Naive thymus-derived CD4-positive, alpha-beta T cell (primary cell): ENCODE data around the gene PTGFRN. TPM values are rescaled to one million over a fixed set of nuclear protein-coding genes. Genes with fewer than 3 reads are reported as not detected.

Source experiments
- ATAC-seq: fragments of 150-1000 bp; cut with Tn5 transposase; 2 replicates; pipeline ENCODE4 v1.10.0; 2021; ENCODE audit warnings: mild to moderate bottlenecking, moderate library complexity
- CTCF ChIA-PET: fragments of 350-600 bp; sonication (Branson Sonifier 250); formaldehyde crosslinking; loops from one replicate; lab custom pipeline; 2021; ENCODE audit warnings: antibody characterized with exemption; lab: Charles Lee
- POLR2A ChIA-PET: fragments of 350-600 bp; sonication (Branson Sonifier 250); formaldehyde crosslinking; loops from one replicate; lab custom pipeline; 2021; ENCODE audit warnings: antibody characterized with exemption, inconsistent platforms; lab: Charles Lee
- DNase-seq, 9 donors: peaks; one replicate each; pipeline versions ENCODE4 v3.0.0 to v3.0.0-alpha.2; 2020 to 2022; ENCODE audit warnings: mixed read lengths in 1 of 9
- H3K27ac ChIP-seq: one replicate; pipeline ENCODE4 v1.7.0; 2013; ENCODE audit warnings: mild to moderate bottlenecking, low read depth, low read length, moderate library complexity
- H3K27me3 ChIP-seq, 2 donors: one replicate each; pipeline ENCODE4 v1.7.0; 2013; ENCODE audit warnings: low read length in 2 of 2, mild to moderate bottlenecking in 2 of 2, moderate library complexity in 2 of 2; ENCODE audit not compliant: control insufficient read depth in 2 of 2, insufficient read depth in 2 of 2
- H3K36me3 ChIP-seq, 3 experiments: 1 replicate in 2 of 3; 2 replicates in 1 of 3; pipeline ENCODE4 v1.7.0; 2013; ENCODE audit warnings: low read length in 3 of 3, mild to moderate bottlenecking in 3 of 3, moderate library complexity in 1 of 3; ENCODE audit not compliant: insufficient read depth in 3 of 3, control insufficient read depth in 2 of 3
- H3K4me1 ChIP-seq, 2 donors: one replicate each; pipeline ENCODE4 v1.7.0; 2013; ENCODE audit warnings: low read length in 2 of 2, mild to moderate bottlenecking in 2 of 2, moderate library complexity in 1 of 2; ENCODE audit not compliant: control insufficient read depth in 2 of 2, insufficient read depth in 2 of 2
- H3K4me3 ChIP-seq: 2 replicates; pipeline ENCODE4 v1.7.0; 2013; ENCODE audit warnings: mild to moderate bottlenecking, low read length
- H3K9me3 ChIP-seq, 3 experiments: 1 replicate in 2 of 3; 2 replicates in 1 of 3; pipeline ENCODE4 v1.7.0; 2013; ENCODE audit warnings: low read length in 3 of 3; ENCODE audit not compliant: control insufficient read depth in 2 of 3
- H3K27ac Mint-ChIP-seq, 9 donors: one replicate each; pipeline ENCODE4 v1.8.0; 2020 to 2022; ENCODE audit warnings: mixed read lengths in 9 of 9, mild to moderate bottlenecking in 8 of 9, moderate library complexity in 5 of 9, inconsistent platforms in 2 of 9
- H3K27me3 Mint-ChIP-seq, 5 donors: one replicate each; pipeline ENCODE4 v1.8.0; 2021 to 2022; ENCODE audit warnings: mixed read lengths in 5 of 5, mild to moderate bottlenecking in 1 of 5
- H3K36me3 Mint-ChIP-seq, 5 donors: one replicate each; pipeline ENCODE4 v1.8.0; 2020 to 2022; ENCODE audit warnings: mixed read lengths in 5 of 5, mild to moderate bottlenecking in 3 of 5, inconsistent platforms in 1 of 5
- H3K4me1 Mint-ChIP-seq, 7 donors: one replicate each; pipeline ENCODE4 v1.8.0; 2020 to 2022; ENCODE audit warnings: mixed read lengths in 7 of 7, mild to moderate bottlenecking in 3 of 7, inconsistent platforms in 1 of 7
- H3K4me3 Mint-ChIP-seq, 10 donors: one replicate each; pipeline ENCODE4 v1.8.0; 2020 to 2022; ENCODE audit warnings: mild to moderate bottlenecking in 10 of 10, mixed read lengths in 10 of 10, moderate library complexity in 6 of 10, inconsistent platforms in 2 of 10
- H3K9me3 Mint-ChIP-seq, 11 donors: one replicate each; pipeline ENCODE4 v1.8.0; 2020 to 2022; ENCODE audit warnings: mixed read lengths in 11 of 11, mild to moderate bottlenecking in 4 of 11, inconsistent platforms in 1 of 11, moderate library complexity in 1 of 11
- intact Hi-C, 2 donors: fragments of 100-400 bp; cut with micrococcal nuclease; formaldehyde crosslinking; loops; one replicate each; pipeline ENCODE4 v1.15.1; 2023
- polyA plus RNA-seq, 2 donors: library from polyadenylated mRNA; unstranded; fragments of 300-500 nt; fragmentation: Illumina TruSeq; gene quantifications; one replicate each; pipeline ENCODE4 v1.2.3, GENCODE V29; 2021
- total RNA-seq, 6 experiments: library from RNA in 5 of 6; stranded (reverse) in 5 of 6; gene quantifications; 1 replicate in 5 of 6; 2 replicates in 1 of 6; pipeline ENCODE4 v1.2.3 and lab custom pipeline; 2021 to 2026

The PTGFRN gene
- total and polyA plus RNA-seq, 7 experiments from 2014 or later = 0.22 to 5.6 (median 1.2) TPM

DNA sequence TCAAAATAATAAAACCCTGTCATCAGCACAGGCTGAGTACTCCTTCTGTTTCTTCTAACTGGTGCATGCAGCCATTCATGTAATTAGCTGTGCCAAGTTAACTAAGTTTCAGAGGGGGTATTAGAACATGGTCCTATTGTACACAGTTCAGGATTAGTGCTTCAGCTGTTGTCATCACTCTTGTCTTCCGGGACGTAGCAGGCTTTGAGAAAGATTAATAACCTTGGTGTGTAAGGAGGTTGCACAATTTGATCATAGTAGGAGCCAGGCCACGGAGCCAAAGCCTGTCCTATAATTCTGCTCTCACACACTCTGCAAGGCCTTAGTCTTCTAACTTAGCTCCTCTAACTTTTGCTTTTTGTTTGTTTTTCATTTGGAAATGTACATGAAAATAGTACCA lies 44.7 kb downstream of the PTGFRN start:
- no peaks in the 10 kb centered on the region for H3K9me3 Mint-ChIP-seq
- ATAC-seq = no peak
- peaks cover 0 to 6% (median 0%) of the 10 kb centered on the region in 7 donors for H3K4me1 Mint-ChIP-seq
- Histone ChIP-seq H3K4me3 (no peak overlapping the region), H3K36me3 (no peaks in the 10 kb centered on the region), H3K9me3 (no peaks in the 10 kb centered on the region), H3K27me3 (no peaks in the 10 kb centered on the region), H3K4me1 (no peaks in the 10 kb centered on the region), H3K27ac (no peak overlapping the region)
- H3K36me3 Mint-ChIP-seq = peaks cover 0 to 10% (median 0%) of the 10 kb centered on the region in 5 donors
- intact Hi-C loops = no loop called here
- ChIA-PET POLR2A (interaction anchor here (0.9 kb wide), 1 partner anchor 32 kb away, joined by 3 read pairs; no protein-coding TSS in a partner anchor), CTCF (no interaction called here)
- H3K27me3 Mint-ChIP-seq = no peaks in the 10 kb centered on the region
- DNase-seq = no peak
- H3K27ac Mint-ChIP-seq = no peak overlapping the region
- H3K4me3 Mint-ChIP-seq = no peak overlapping the region

GRCh38 chr1:116956378-116956777 lies 46.7 kb downstream of the PTGFRN start:
- POLR2A ChIA-PET = no interaction called here

DNA sequence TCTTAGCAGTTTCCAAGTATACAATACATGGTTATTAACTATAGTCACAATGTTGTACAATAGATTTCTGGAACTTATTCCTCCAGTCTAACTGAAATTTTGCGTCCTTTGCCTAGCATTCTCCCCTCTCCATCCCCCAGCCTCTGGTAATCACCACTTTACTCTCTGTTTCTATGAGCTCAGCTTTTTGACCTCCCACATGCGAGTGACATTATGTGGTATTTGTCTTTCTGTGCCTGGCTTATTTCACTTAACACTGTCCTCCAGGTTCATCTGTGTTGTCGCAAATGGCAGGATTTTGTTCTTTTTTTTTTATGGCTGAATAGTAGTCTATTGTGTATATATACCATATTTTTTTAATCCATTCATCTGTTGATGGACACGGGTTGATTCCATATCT lies 47.9 kb downstream of the PTGFRN start:
- POLR2A ChIA-PET = no interaction called here
- Histone ChIP-seq H3K4me1 (peaks cover 2 to 6% of the 10 kb centered on the region in 2 donors), H3K27ac (no peak overlapping the region), H3K9me3 (no peaks in the 10 kb centered on the region), H3K4me3 (no peak overlapping the region), H3K36me3 (no peaks in the 10 kb centered on the region), H3K27me3 (no peaks in the 10 kb centered on the region)
- ATAC-seq (no peak), DNase-seq (no peak)
- Mint-ChIP-seq H3K4me3 (no peak overlapping the region), H3K4me1 (no peaks in the 10 kb centered on the region), H3K27ac (no peak overlapping the region), H3K9me3 (no peaks in the 10 kb centered on the region), H3K36me3 (peaks cover 0 to 4% (median 0%) of the 10 kb centered on the region in 5 donors), H3K27me3 (no peaks in the 10 kb centered on the region)
- CTCF ChIA-PET = interaction anchor here (0.7 kb wide), 1 partner anchor 348 kb away, joined by 3 read pairs; no protein-coding TSS in a partner anchor
- intact Hi-C loops = no loop called here

More at GRCh38 chr1:116956378-116956777, 46.7 kb downstream of the PTGFRN start:
- Mint-ChIP-seq H3K9me3 (no peaks in the 10 kb centered on the region), H3K27me3 (no peaks in the 10 kb centered on the region), H3K4me1 (peaks cover 0 to 6% (median 0%) of the 10 kb centered on the region in 7 donors), H3K27ac (no peak overlapping the region), H3K36me3 (peaks cover 0 to 4% (median 0%) of the 10 kb centered on the region in 5 donors), H3K4me3 (no peak overlapping the region)
- no peaks in the 10 kb centered on the region for H3K36me3 ChIP-seq
- CTCF ChIA-PET = no interaction called here
- ATAC-seq = no peak
- H3K4me1 ChIP-seq = no peaks in the 10 kb centered on the region
- intact Hi-C loops = no loop called here
- H3K9me3 ChIP-seq = no peaks in the 10 kb centered on the region
- no peak overlapping the region for H3K27ac ChIP-seq
- no peak overlapping the region for H3K4me3 ChIP-seq
- H3K27me3 ChIP-seq = no peaks in the 10 kb centered on the region
- DNase-seq = no peak

DNA sequence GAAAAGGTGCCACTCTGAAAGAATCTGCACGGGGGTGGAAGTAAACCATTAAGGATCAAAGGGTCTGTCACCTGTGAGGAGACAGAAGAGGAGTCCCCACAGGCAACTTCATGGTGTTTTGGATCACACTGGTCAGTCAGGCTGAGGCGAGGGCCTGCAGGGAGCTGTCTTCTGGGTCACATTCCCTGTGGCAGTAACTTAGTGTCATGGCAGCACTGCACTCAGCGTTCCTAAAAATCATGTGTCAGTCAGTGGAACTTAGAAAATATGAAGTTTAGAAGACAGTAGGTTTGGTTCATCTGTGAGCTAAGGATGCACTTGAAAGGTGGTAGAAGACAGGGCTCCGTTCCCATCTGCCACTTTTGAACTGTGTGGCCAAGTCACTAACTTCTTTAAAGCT lies 48.4 kb downstream of the PTGFRN start:
- no peak overlapping the region for H3K4me3 Mint-ChIP-seq
- DNase-seq (no peak), ATAC-seq (no peak)
- H3K27me3 Mint-ChIP-seq = no peaks in the 10 kb centered on the region
- no peaks in the 10 kb centered on the region for H3K4me1 Mint-ChIP-seq
- H3K27ac Mint-ChIP-seq = no peak overlapping the region
- peaks cover 6 to 10% of the 10 kb centered on the region in 2 donors for H3K4me1 ChIP-seq
- H3K27me3 ChIP-seq = no peaks in the 10 kb centered on the region
- no peak overlapping the region for H3K4me3 ChIP-seq
- no peaks in the 10 kb centered on the region for H3K9me3 Mint-ChIP-seq
- intact Hi-C loops = no loop called here
- H3K36me3 Mint-ChIP-seq = peaks cover 0 to 4% (median 0%) of the 10 kb centered on the region in 5 donors
- H3K9me3 ChIP-seq = no peaks in the 10 kb centered on the region
- no peaks in the 10 kb centered on the region for H3K36me3 ChIP-seq
- ChIA-PET CTCF (interaction anchor here (0.7 kb wide), 1 partner anchor 348 kb away, joined by 3 read pairs; no protein-coding TSS in a partner anchor), POLR2A (no interaction called here)
- H3K27ac ChIP-seq = no peak overlapping the region

DNA sequence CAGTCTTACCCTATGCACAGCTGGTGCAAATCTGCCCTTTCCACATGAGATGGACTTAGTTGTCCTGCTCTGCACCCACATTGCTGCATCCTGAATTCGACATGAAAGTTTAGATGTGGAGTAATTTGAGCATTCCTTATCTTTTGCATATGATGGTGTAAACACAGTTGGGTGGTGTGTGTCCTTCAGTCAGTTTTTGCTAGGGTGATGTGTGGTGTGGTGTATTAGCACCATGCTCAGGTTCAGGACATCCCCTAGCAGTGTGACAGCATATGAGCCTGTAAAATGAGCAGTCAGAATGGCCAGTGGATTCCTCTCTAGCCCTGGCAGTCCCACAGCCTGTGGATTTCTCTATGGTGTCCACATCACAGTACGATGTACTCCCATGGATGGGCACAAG lies 49.3 kb downstream of the PTGFRN start:
- ChIA-PET POLR2A (interaction anchor here (0.7 kb wide), 1 partner anchor 88 kb away, joined by 3 read pairs; no protein-coding TSS in a partner anchor), CTCF (no interaction called here)
- no peak for DNase-seq

DNA sequence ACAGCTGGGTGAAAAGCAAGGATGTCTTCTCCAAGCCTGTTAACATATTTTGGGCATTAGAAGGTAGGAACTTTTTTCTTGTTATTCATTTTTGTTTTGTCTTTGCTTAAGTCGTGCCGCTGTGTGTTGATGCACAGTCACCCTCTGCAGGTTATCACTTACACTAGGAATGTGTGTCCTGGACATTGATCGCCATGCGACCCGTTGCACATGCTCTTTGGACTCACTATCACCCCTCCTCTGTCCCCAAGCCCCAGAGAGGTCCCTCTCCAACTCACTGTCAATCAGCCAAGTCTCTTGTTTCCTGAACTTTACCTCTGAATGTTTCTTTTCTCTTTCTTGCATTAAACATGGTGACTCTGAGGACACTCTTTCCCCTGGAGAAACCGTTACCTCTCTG lies 51.9 kb downstream of the PTGFRN start:
- H3K27ac ChIP-seq = no peak overlapping the region
- H3K9me3 ChIP-seq = no peaks in the 10 kb centered on the region
- ChIA-PET POLR2A (no interaction called here), CTCF (no interaction called here)
- no peak overlapping the region for H3K4me3 Mint-ChIP-seq
- no peaks in the 10 kb centered on the region for H3K36me3 ChIP-seq
- no peak overlapping the region for H3K27ac Mint-ChIP-seq
- H3K4me3 ChIP-seq = no peak overlapping the region
- H3K4me1 ChIP-seq = peaks cover 10 to 13% of the 10 kb centered on the region in 2 donors
- no peak for DNase-seq
- no peaks in the 10 kb centered on the region for H3K9me3 Mint-ChIP-seq
- peaks cover 0 to 8% (median 0%) of the 10 kb centered on the region in 5 donors for H3K36me3 Mint-ChIP-seq
- H3K4me1 Mint-ChIP-seq = no peaks in the 10 kb centered on the region
- no peaks in the 10 kb centered on the region for H3K27me3 ChIP-seq
- intact Hi-C loops = no loop called here
- ATAC-seq = no peak
- no peaks in the 10 kb centered on the region for H3K27me3 Mint-ChIP-seq

More for the DNA sequence above, 49.3 kb downstream of the PTGFRN start:
- Histone ChIP-seq H3K4me1 (peaks cover 10 to 13% of the 10 kb centered on the region in 2 donors), H3K36me3 (no peaks in the 10 kb centered on the region), H3K4me3 (no peak overlapping the region), H3K9me3 (no peaks in the 10 kb centered on the region), H3K27me3 (no peaks in the 10 kb centered on the region), H3K27ac (no peak overlapping the region)
- no peaks in the 10 kb centered on the region for H3K4me1 Mint-ChIP-seq
- H3K27me3 Mint-ChIP-seq = no peaks in the 10 kb centered on the region
- peak overlapping the region in 1 of 9 donors; percentile 5 for H3K27ac Mint-ChIP-seq
- ATAC-seq = no peak
- H3K4me3 Mint-ChIP-seq = no peak overlapping the region
- no peaks in the 10 kb centered on the region for H3K9me3 Mint-ChIP-seq
- intact Hi-C loops = no loop called here
- peaks cover 0 to 4% (median 0%) of the 10 kb centered on the region in 5 donors for H3K36me3 Mint-ChIP-seq

GRCh38 chr1:116962987-116963639 lies 53.4 kb downstream of the PTGFRN start:
- Mint-ChIP-seq H3K27me3 (no peaks in the 10 kb centered on the region), H3K27ac (no peak overlapping the region), H3K4me1 (no peaks in the 10 kb centered on the region), H3K36me3 (peaks cover 0 to 12% (median 0%) of the 10 kb centered on the region in 5 donors), H3K9me3 (no peaks in the 10 kb centered on the region), H3K4me3 (no peak overlapping the region)
- intact Hi-C loops = no loop called here
- ChIA-PET POLR2A (no interaction called here), CTCF (interaction anchor here (0.6 kb wide), 1 partner anchor 406 kb away, joined by 3 read pairs; no protein-coding TSS in a partner anchor)
- H3K36me3 ChIP-seq = no peaks in the 10 kb centered on the region
- no peak overlapping the region for H3K27ac ChIP-seq
- H3K4me3 ChIP-seq = no peak overlapping the region
- ATAC-seq = peak; percentile 34
- H3K9me3 ChIP-seq = no peaks in the 10 kb centered on the region
- no peak for DNase-seq
- no peaks in the 10 kb centered on the region for H3K27me3 ChIP-seq
- peaks cover 10 to 13% of the 10 kb centered on the region in 2 donors for H3K4me1 ChIP-seq
